GM12891 (cell line): Measurements from ENCODE around the gene GAP43.

Experiments
- DNase-seq: peaks from one replicate; pipeline ENCODE4 v3.0.0; 2011; ENCODE audit warnings: low spot score; ENCODE audit not compliant: insufficient read length
- FAIRE-seq: peaks from 2 replicates; lab custom pipeline; 2011; peaks lifted over from hg19 to GRCh38; lab: Jason Lieb, UNC
- PAX5 ChIP-seq: IDR thresholded peaks from 2 replicates; pipeline ENCODE4 v1.6.1; 2011; ENCODE audit warnings: low read length, moderate library complexity, mild to moderate bottlenecking; ENCODE audit not compliant: insufficient read depth, severe bottlenecking
- POLR2A ChIP-seq: IDR thresholded peaks from 2 replicates; pipeline ENCODE4 v1.6.1; 2011; ENCODE audit warnings: low read depth, low read length, control low read depth
- POLR2AphosphoS5 ChIP-seq: IDR thresholded peaks from 2 replicates; pipeline ENCODE4 v1.6.1; 2011; ENCODE audit warnings: low read depth, low read length, control low read depth
- POU2F2 ChIP-seq: IDR thresholded peaks from 2 replicates; pipeline ENCODE4 v1.6.1; 2011; ENCODE audit warnings: low read depth, mild to moderate bottlenecking, control low read depth, low read length, moderate library complexity
- SPI1 ChIP-seq: IDR thresholded peaks from 2 replicates; pipeline ENCODE4 v1.6.1; 2011; ENCODE audit warnings: low read depth, low read length, control low read depth
- TAF1 ChIP-seq: IDR thresholded peaks from 2 replicates; pipeline ENCODE4 v1.6.1; 2011; ENCODE audit warnings: low read depth, low read length, control low read depth

GAP43 gene

GRCh38 chr3:115695090-115695489 is 71.8 kb downstream of the GAP43 start:
- TF ChIP-seq PAX5 (no peak), POLR2AphosphoS5 (no peak), SPI1 (no peak), POLR2A (no peak), TAF1 (no peak), POU2F2 (no peak)
- FAIRE-seq (no peak), DNase-seq (no peak)

GRCh38 chr3:115697263-115698053 is 74.1 kb downstream of the GAP43 start:
- TF ChIP-seq POLR2A (no peak), TAF1 (no peak), SPI1 (no peak), POU2F2 (no peak), PAX5 (no peak), POLR2AphosphoS5 (no peak)
- DNase-seq (no peak), FAIRE-seq (no peak)

DNA sequence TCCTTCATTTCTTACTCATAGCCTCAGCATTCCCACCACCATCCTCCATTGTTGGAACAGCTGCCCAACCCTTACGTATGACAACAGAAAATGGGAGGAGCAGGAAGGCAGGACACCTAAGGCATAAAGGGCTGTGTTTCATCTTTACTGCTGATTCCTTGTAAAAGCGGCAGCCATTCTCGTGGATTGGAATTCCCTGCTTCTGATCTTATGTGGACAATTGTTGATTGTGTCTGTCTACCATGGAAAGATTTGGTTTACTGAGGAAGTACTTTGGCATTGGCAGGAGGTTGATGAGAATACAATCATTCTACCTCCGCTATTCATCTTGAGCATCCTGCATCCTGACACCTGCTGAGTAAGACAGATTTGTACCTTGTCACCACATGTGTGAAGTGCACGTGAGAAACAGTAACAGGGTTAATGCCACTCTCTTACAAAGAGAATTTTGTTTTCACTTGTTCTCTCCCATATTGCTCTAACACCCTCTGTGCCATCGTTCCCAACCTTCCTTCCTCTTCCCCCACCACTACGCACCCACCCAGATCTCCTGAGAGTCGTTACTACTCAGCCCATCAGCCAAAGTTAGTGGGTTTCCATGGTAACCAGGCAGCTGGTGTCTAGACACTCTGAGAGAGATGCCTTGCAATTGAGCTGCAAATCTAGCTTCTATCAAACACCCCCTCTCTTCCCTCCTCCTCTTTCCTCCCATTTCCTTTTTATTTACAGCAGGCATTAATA is 75.7 kb downstream of the GAP43 start:
- FAIRE-seq (peak; percentile 5), DNase-seq (no peak)
- TF ChIP-seq PAX5: no peak
- TF ChIP-seq TAF1: no peak
- no peak for TF ChIP-seq POU2F2
- no peak for TF ChIP-seq POLR2AphosphoS5
- TF ChIP-seq SPI1: no peak
- TF ChIP-seq POLR2A: no peak

DNA sequence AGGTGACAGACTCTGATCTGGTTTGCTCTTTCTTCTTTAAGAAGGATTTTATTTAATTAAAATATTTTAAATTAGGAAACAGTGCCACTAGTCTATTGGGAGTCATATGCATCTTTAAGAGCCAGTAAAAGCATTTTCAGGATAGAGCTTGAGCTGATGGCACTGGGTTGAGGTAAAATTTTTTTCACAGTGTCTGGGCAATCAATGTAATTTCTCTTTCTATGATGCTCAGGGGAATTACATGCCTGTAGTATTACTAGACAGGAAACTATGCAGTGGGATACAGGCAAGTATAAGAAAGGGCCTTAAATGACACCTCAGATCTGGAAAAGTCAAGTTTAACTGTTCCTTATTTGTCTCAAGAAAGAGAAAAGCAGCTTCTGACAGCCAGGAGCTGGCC is 76.4 kb downstream of the GAP43 start:
- FAIRE-seq (no peak), DNase-seq (no peak)
- TF ChIP-seq TAF1 (no peak), PAX5 (no peak), POU2F2 (no peak), SPI1 (no peak), POLR2AphosphoS5 (no peak), POLR2A (no peak)

DNA sequence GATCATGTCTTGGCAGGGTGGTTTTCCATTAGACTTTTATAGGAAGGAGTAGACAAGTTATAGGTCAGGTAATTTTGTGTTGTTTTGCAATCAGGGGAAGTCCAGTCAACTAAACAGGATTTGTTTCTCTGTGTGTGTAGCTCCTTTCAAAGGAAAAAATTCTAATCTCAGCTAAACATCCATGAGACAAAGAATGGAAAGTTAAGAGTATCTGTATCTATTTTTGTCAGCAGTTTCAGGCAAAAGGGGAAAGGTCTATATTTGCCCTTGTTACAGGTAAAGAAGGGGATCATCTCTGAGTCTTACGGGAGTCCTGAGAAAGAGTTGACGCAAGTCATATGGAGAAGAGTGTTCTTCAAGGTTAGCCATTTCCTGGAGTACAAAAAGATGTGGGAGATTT is 79.3 kb downstream of the GAP43 start:
- FAIRE-seq (no peak), DNase-seq (no peak)
- no peak for TF ChIP-seq POLR2AphosphoS5
- TF ChIP-seq POLR2A: no peak
- no peak for TF ChIP-seq SPI1
- no peak for TF ChIP-seq TAF1
- no peak for TF ChIP-seq PAX5
- TF ChIP-seq POU2F2: no peak

- TF ChIP-seq PAX5: no peak
- peak; percentile 61 for TF ChIP-seq SPI1
- no peak for TF ChIP-seq TAF1
- FAIRE-seq (no peak), DNase-seq (no peak)
Measured at GRCh38 chr3:115704661-115705338, 81.5 kb downstream of the GAP43 start.

GRCh38 chr3:115706311-115706829 is 83.1 kb downstream of the GAP43 start:
- DNase-seq (no peak), FAIRE-seq (no peak)
- TF ChIP-seq POLR2AphosphoS5 (no peak), POLR2A (no peak), SPI1 (no peak), TAF1 (no peak), POU2F2 (no peak), PAX5 (no peak)

DNA sequence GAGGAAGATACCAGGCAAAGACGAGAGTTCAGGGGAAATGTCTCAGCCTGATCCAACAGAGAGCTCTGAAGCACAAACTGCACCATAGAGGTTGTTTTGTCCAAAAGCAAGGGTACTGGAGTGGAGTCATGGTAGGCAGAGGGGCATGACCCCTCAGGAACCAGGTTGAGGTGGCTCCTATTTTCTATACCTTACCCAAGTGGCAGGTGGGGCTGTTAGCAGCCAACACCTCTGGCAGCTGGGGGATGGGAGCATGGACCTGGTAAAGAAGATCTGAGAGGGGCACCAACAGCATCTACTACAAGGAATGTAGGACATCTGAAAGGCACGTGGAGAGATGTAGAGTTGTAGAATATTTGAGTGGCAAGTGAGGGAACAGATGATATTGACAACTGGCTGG is 85.2 kb downstream of the GAP43 start:
- TF ChIP-seq SPI1: no peak
- no peak for TF ChIP-seq TAF1
- no peak for TF ChIP-seq POLR2AphosphoS5
- TF ChIP-seq POLR2A: no peak
- no peak for TF ChIP-seq PAX5
- no peak for TF ChIP-seq POU2F2
- DNase-seq (no peak), FAIRE-seq (no peak)
